Stimulated activated naive CD8-positive, alpha-beta T cell treated with anti-CD3 and anti-CD28 coated beads, Interleukin-15, Interleukin-2, amounts not matched to agents 100 U/mL and 50 U/mL, for 24 hours (primary cell): Measurements from ENCODE around the gene IFITM1.

Experiments used
- ATAC-seq: fragments of 150-1000 bp; cut with Tn5 transposase; one replicate; pipeline ENCODE4 v1.10.0; 2021
- DNase-seq: peaks from one replicate; pipeline ENCODE4 v3.0.0; 2021

The IFITM1 gene

GRCh38 chr11:293852-294661 is 19.8 kb upstream of the IFITM1 start:
- ATAC-seq (no peak), DNase-seq (no peak)

GRCh38 chr11:294780-295179 is 19.1 kb upstream of the IFITM1 start:
- ATAC-seq (no peak), DNase-seq (no peak)

DNA sequence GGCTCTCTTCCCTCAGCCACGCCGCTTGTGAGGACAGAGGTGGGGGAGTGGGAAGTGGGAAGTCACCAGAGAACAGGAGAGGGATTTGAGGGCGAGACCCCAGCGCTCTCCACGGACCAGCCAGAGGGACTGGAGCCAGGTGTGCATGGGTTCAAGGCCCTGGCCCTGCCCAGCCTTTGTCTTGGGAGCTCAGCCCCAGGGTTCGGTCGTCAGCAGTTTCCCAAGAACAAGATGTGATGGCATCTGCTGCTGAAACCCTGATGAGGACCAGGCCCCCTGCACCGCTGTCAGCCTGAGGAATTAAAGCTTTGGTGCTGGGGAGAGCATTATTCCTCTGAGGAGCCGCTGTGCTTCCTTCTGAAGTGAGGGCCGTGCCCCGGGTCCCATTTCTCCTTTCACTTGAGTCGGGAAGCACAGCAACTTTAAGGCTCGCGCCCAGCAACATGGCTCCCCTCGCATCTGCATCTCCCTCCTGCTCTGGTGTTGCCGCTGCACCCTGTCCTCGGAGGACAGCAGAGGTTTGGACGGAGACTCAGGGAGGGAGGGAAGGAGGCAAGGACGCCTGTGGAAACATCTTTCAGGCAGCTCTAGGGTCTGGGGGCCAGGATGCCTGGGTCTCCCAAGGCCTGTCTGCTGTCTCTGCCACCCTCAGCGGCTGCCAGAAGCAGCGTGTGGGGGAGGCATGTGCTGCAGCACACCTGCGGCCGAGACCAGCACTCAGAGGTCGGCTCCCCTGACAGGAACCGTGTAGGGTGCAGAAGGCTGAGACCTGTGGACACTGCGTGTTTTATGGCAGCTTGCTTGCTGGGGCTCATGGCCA is 18.3 kb upstream of the IFITM1 start:
- ATAC-seq (no peak), DNase-seq (no peak)

GRCh38 chr11:296171-297050 is 17.4 kb upstream of the IFITM1 start:
- no peak for ATAC-seq
- DNase-seq, result no peak

DNA sequence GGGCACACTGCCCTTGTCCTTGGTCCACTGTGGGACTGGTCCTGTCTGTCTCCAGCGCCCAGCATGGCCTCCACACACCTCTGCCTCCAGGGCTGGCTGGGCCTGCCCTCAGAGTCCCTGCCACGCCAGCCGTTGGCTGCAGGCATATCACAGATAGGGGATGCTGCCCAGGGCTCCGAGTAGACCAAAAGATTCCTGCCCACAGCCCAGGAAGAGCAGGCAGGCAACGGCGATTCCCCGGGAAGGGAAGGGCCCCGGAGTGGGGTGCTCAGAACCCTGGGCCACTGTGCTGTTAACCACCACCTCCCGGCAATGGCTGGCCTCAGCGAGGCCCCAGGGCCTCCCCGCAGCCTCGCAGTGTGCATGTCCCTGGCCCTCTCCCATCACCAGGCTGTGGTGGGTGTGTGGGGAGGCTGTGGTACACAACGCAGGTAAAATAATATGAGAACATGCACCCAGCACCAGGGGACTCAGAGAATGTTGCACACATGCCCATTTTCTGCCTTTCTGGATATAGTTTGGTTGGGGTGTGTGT is 16.7 kb upstream of the IFITM1 start:
- peak; percentile 20 for ATAC-seq
- DNase-seq, result no peak

DNA sequence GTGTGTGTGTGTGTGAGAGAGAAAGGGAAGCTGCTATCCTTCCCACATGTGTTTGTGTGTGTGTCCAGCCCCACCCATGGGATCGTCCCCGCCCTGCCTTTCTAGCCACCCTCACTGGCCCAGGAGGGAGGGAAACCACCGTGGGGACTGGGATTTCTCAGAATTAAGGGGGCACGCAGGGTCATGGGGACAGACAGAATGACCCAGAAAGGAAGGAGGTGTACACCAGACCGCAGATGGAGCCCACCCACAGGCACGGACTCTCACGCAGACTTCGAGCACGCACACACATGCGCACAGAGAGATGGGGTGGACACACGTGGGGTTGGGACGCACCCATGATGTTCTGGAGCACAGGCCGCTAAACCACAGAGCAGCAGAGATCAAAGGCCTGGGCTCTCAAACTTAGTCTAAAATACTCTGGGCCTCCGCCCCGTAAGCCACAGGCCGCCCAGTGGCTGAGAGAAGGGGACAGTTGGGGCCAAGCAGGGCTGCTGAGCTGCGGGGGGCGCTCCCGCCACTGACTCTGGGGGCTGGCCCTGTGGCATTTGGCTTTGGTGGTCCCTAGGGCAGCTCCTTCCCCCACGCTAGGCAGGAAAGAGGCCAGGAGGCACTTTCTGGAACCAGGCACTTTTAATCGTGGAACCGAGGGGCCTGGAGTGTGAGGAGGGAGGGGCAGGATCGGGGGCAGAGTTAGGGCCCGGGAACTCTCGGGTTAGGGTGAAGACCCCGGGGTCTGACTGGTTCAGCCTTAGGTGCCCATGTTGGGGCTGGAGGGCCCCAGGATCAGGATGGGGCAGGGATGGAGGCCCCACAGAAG is 16.0 kb upstream of the IFITM1 start:
- DNase-seq, result peak; percentile 61
- ATAC-seq, result peak; percentile 47

- DNase-seq (no peak), ATAC-seq (no peak)
Measured at GRCh38 chr11:298406-299065, 15.3 kb upstream of the IFITM1 start.

- DNase-seq (no peak), ATAC-seq (no peak)
Measured at GRCh38 chr11:299081-299891, 14.6 kb upstream of the IFITM1 start, which contains the start of gene IFITM5. IFITM5 (minus strand) TSS chr11:299526; CDS start chr11:299490, 36 bp downstream.

DNA sequence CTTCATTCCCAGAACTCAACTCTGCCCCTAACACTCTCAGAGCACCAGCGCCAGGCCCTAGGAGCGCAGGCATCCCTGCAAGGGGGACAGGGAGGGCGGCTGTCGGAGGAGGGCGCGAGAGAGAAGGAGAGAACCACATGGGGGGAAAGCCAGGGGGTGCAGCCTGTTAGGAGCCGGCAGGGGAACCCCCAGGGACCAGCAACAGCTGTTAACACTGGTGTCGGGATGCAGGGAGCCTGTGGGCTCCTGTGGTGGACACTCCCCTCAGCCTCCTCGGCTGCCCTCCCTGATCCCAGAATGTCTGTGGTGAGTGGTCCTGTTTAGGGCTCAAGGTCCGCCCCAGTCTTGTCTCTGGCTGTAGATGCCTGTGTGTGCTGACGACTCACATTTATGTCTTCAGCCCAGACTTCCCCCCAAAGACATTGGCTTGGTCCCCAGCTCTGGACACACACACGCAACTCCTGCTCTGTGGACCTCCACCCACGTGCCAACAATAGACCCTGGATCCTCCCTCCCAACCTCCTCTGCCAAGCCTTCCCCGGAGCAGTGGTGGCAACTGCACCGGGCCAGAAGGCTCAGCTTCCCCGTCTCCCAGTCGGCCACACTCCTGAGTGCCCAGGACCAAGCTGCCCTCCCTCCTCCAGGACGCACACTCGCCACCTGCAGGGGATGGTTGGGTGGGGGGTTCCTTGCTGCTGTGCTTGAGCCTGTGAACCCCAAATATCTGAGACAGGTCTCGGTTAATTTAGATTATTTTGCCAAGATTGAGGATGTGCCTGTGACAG is 13.7 kb upstream of the IFITM1 start:
- ATAC-seq (peak; percentile 13), DNase-seq (no peak)

GRCh38 chr11:303363-303762 is 10.5 kb upstream of the IFITM1 start:
- ATAC-seq (no peak), DNase-seq (no peak)

DNA sequence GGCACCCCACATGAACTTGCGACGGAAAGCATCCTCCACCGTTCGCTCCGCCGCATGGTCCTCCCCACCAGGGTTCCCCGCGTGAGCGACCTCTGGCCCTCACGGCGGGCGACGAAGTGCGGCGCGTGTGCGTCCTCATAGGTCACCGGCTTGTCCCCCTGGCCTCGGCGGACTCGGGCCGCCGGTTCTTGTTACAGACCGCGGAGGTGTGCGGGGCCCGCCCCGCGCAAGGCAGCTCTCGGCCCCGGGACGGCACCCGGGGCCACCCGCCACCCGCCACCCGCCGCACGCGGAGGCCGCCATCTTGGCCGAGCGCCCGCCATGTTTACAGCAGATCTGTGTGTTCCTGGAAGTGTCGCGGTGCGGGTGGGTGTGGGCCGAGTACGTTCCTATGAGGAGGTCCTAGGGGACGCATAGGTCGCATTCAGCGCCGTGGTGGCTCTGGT is 9.8 kb upstream of the IFITM1 start:
- DNase-seq (no peak), ATAC-seq (no peak)

GRCh38 chr11:304915-305843 is 8.7 kb upstream of the IFITM1 start:
- no peak for ATAC-seq
- DNase-seq, result peak; percentile 65

DNA sequence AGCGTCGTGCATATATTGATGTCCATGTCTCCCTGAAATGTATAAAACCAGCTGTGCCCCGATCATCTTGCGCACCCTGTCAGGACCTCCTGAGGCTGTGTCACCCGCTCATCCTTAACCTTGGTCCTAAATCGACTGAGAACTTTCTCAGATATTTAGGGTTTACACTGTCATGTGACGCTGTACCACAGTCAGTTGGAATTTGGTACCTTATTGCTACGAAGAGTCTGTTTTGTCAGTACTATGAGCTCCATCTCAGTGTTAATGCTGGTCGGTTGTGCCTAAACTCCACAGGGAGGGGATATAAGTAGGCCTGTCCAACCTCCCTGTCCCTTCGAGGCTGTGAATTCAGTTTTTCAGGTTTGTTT is 8.0 kb upstream of the IFITM1 start:
- ATAC-seq, result no peak
- DNase-seq, result no peak

GRCh38 chr11:306645-307371 is 7.0 kb upstream of the IFITM1 start:
- ATAC-seq (no peak), DNase-seq (no peak)

DNA sequence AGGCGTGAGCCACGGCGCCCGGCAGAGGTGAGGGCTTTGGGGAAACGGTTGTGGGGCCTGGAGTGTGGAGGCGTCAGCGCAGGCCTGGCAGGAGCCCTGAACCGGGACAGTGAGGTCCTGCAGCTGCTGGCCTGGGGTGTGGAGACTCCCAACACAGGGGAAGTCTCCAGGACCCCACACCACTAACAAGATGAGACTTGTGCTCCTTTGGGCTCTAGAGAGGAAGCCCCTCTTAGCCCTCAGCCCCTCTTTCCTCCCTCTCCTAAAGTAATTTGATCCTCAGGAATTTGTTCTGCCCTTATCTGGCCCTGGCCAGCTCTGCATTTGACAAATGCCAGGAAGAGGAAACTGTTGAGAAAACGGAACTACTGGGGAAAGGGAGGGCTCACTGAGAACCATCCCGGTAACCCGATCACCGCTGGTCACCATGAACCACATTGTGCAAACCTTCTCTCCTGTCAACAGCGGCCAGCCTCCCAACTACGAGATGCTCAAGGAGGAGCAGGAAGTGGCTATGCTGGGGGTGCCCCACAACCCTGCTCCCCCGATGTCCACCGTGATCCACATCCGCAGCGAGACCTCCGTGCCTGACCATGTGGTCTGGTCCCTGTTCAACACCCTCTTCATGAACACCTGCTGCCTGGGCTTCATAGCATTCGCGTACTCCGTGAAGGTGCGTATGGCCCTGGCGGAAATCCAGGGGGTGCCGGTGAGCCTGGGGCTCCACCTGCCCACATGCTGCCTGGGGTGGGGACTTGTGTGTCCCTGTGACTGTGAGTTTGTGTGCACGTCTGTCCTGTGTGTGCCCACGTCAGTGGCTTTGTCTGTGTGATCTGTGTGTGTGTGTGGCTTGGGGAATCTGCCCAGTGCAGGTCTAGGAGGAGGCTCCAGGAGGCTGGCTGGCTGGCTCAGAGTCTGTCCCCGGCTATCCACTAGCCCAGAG is 5.8 kb upstream of the IFITM1 start, which contains the start of gene IFITM2:
IFITM2 (plus strand) TSS at position 51 of the 943 bp plus-strand sequence; CDS start at position 428, 377 bp downstream.
- peak; percentile 74 for DNase-seq

More for the DNA sequence above, 5.8 kb upstream of the IFITM1 start, which contains the start of gene IFITM2:
- peak; percentile 44 for ATAC-seq
